WERI-Rb-1 (cell line): ENCODE data around the gene FOXN3.

Experiments
- DNase-seq: peaks from one replicate; pipeline ENCODE4 v3.0.0-alpha.2; 2020
- H3K27ac ChIP-seq: fragments of 250-450 bp; sonication (Bioruptor Pico); 2 replicates; pipeline ENCODE4 v1.5.1; 2020; ENCODE audit warnings: mild to moderate bottlenecking, moderate library complexity
- H3K27me3 ChIP-seq: fragments of 250-450 bp; sonication (Bioruptor Pico); 2 replicates; pipeline ENCODE4 v1.5.1; 2021; ENCODE audit warnings: mild to moderate bottlenecking, low read depth, moderate library complexity; ENCODE audit not compliant: insufficient read depth, severe bottlenecking
- H3K36me3 ChIP-seq: fragments of 250-450 bp; sonication (Bioruptor Pico); 2 replicates; pipeline ENCODE4 v1.5.1; 2020; ENCODE audit warnings: mild to moderate bottlenecking, moderate library complexity
- H3K4me3 ChIP-seq: 2 replicates; pipeline ENCODE4 v1.5.1; 2011; ENCODE audit warnings: low read depth, mild to moderate bottlenecking, control low read depth, low read length
- H3K9me3 ChIP-seq: fragments of 250-450 bp; sonication (Bioruptor Pico); 2 replicates; pipeline ENCODE4 v1.5.1; 2021; ENCODE audit warnings: mild to moderate bottlenecking, moderate library complexity; ENCODE audit not compliant: severe bottlenecking
- CTCF ChIP-seq: IDR thresholded peaks from 2 replicates; pipeline ENCODE4 v1.5.1; 2011; ENCODE audit warnings: low read depth, mild to moderate bottlenecking, control low read depth, inconsistent platforms, low read length

FOXN3 gene

GRCh38 chr14:89228921-89229639 is 188.0 kb downstream of the FOXN3 start:
- no peak for DNase-seq
- TF ChIP-seq CTCF, result no peak
- Histone ChIP-seq H3K27ac (no peak overlapping the region), H3K9me3 (no peaks in the 10 kb centered on the region), H3K4me3 (no peak overlapping the region), H3K36me3 (no peaks in the 10 kb centered on the region), H3K27me3 (no peaks in the 10 kb centered on the region)

GRCh38 chr14:89227496-89227836 is 189.6 kb downstream of the FOXN3 start:
- Histone ChIP-seq H3K36me3 (no peaks in the 10 kb centered on the region), H3K27ac (no peak overlapping the region), H3K27me3 (no peaks in the 10 kb centered on the region), H3K9me3 (no peaks in the 10 kb centered on the region), H3K4me3 (no peak overlapping the region)
- no peak for TF ChIP-seq CTCF
- DNase-seq, result no peak

- no peak overlapping the region for H3K4me3 ChIP-seq
- no peak overlapping the region for H3K27ac ChIP-seq
- TF ChIP-seq CTCF, result no peak
- no peaks in the 10 kb centered on the region for H3K27me3 ChIP-seq
- DNase-seq, result no peak
- no peaks in the 10 kb centered on the region for H3K36me3 ChIP-seq
- H3K9me3 ChIP-seq, result no peaks in the 10 kb centered on the region
Observed at GRCh38 chr14:89226801-89227495, 190.1 kb downstream of the FOXN3 start.

GRCh38 chr14:89225607-89226006 is 191.4 kb downstream of the FOXN3 start:
- no peak overlapping the region for H3K27ac ChIP-seq
- no peaks in the 10 kb centered on the region for H3K9me3 ChIP-seq
- no peak for TF ChIP-seq CTCF
- no peaks in the 10 kb centered on the region for H3K36me3 ChIP-seq
- DNase-seq, result no peak
- H3K27me3 ChIP-seq, result no peaks in the 10 kb centered on the region
- H3K4me3 ChIP-seq, result no peak overlapping the region

- Histone ChIP-seq H3K27me3 (no peaks in the 10 kb centered on the region), H3K36me3 (no peaks in the 10 kb centered on the region), H3K4me3 (no peak overlapping the region), H3K27ac (no peak overlapping the region), H3K9me3 (no peaks in the 10 kb centered on the region)
- DNase-seq, result no peak
- TF ChIP-seq CTCF, result no peak
Observed at GRCh38 chr14:89221109-89221810, 195.8 kb downstream of the FOXN3 start.
